Gastroesophageal sphincter (tissue), 4 donors: Measurements from ENCODE around the gene CNR1. TPM values are rescaled to one million over a fixed set of nuclear protein-coding genes. Genes with fewer than 3 reads are reported as not detected.

ENCODE experiments used
- ATAC-seq: fragments of 150-250 bp; one replicate; pipeline ENCODE4 v1.9.1; 2016; ENCODE audit warnings: mild to moderate bottlenecking, moderate library complexity
- H3K27ac ChIP-seq, 4 donors: fragments of 200-600 bp; sonication (generic) in 3 of 4; 1 replicate in 3 of 4; 2 replicates in 1 of 4; pipeline ENCODE4 v1.5.1; 2016 to 2019
- H3K27me3 ChIP-seq: fragments of 200-600 bp; sonication (generic); one replicate; pipeline ENCODE4 v1.5.1; 2019
- H3K36me3 ChIP-seq, 2 donors: fragments of 200-600 bp; sonication (generic); one replicate each; pipeline ENCODE4 v1.5.1; 2019; ENCODE audit warnings: control low read depth in 1 of 2
- H3K4me1 ChIP-seq, 3 donors: fragments of 200-600 bp; sonication (generic); 1 replicate in 2 of 3; 2 replicates in 1 of 3; pipeline ENCODE4 v1.5.1; 2016 to 2019; ENCODE audit warnings: control low read depth in 2 of 3
- H3K4me3 ChIP-seq, 2 donors: fragments of 200-600 bp; sonication (generic); one replicate each; pipeline ENCODE4 v1.5.1; 2019; ENCODE audit warnings: mild to moderate bottlenecking in 1 of 2, moderate library complexity in 1 of 2
- H3K9me3 ChIP-seq, 3 donors: fragments of 200-600 bp; sonication (generic); one replicate each; pipeline ENCODE4 v1.5.1; 2017 to 2019; ENCODE audit warnings: control low read depth in 2 of 3
- EP300 ChIP-seq: sonication (generic); formaldehyde crosslinking; IDR thresholded peaks from one replicate; pipeline ENCODE4 v1.6.1; 2017; ENCODE audit warnings: antibody characterized with exemption, mild to moderate bottlenecking
- POLR2A ChIP-seq, 2 donors: fragments of 450-650 bp; IDR thresholded peaks; one replicate each; pipeline ENCODE4 v1.6.1; 2017; ENCODE audit warnings: antibody characterized with exemption in 2 of 2, mild to moderate bottlenecking in 2 of 2, moderate library complexity in 1 of 2
- POLR2AphosphoS5 ChIP-seq: sonication (generic); formaldehyde crosslinking; IDR thresholded peaks from one replicate; pipeline ENCODE4 v1.6.1; 2017; ENCODE audit warnings: antibody characterized with exemption
- WGBS, 2 donors: methylation state at CpG; one replicate each; pipeline ENCODE4 v1.1.5; 2018; ENCODE audit warnings: low coverage in 1 of 2; 5-methylcytosine and 5-hydroxymethylcytosine counted together
- total RNA-seq, 4 donors: library from RNA; depleted of rRNA; stranded (reverse); fragments of >200 nt; gene quantifications; one replicate each; pipeline ENCODE4 v1.1.0, GENCODE V29; 2016
- TF ChIP-seq, protein P1 (sequence below), 4 experiments: fragments of 200-600 bp in 2 of 4; fragments of 450-650 bp in 2 of 4; sonication (generic) in 1 of 4; IDR thresholded peaks; one replicate each; pipeline ENCODE4 v1.5.1; 2017 to 2019; ENCODE audit warnings: antibody characterized with exemption in 4 of 4, mild to moderate bottlenecking in 2 of 4, moderate library complexity in 2 of 4

The CNR1 gene
- total RNA-seq, 4 donors from 2014 or later: 8.3 to 27.1 (median 11.8) TPM

DNA sequence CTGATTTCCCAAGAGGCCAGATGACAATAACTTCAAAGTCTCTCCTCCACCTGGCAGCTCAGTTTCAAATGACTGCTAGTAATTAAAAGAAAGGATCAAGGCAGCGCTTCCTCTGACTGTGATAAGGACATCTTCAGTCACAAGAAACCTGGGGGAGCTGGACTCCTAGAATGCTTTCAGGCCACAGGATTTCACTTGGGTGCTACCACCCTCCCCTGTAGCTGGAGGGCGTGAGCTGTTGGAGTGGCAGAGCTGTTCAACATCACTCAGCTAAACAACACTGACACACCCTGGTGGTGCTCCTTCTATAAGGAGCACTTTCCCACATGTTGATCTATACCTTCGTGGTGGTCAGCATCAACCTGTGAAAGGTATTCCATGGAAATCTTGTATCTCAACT lies 2.2 kb upstream of the CNR1 start:
- H3K36me3 ChIP-seq: no peaks in the 10 kb centered on the region
- TF ChIP-seq POLR2AphosphoS5: no peak
- no peak for TF ChIP-seq EP300
- TF ChIP-seq, protein P1, sequence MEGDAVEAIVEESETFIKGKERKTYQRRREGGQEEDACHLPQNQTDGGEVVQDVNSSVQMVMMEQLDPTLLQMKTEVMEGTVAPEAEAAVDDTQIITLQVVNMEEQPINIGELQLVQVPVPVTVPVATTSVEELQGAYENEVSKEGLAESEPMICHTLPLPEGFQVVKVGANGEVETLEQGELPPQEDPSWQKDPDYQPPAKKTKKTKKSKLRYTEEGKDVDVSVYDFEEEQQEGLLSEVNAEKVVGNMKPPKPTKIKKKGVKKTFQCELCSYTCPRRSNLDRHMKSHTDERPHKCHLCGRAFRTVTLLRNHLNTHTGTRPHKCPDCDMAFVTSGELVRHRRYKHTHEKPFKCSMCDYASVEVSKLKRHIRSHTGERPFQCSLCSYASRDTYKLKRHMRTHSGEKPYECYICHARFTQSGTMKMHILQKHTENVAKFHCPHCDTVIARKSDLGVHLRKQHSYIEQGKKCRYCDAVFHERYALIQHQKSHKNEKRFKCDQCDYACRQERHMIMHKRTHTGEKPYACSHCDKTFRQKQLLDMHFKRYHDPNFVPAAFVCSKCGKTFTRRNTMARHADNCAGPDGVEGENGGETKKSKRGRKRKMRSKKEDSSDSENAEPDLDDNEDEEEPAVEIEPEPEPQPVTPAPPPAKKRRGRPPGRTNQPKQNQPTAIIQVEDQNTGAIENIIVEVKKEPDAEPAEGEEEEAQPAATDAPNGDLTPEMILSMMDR (IDR thresholded peaks at IDR 0.05): no peak
- TF ChIP-seq POLR2A (IDR thresholded peaks at IDR 0.05): no peak

DNA sequence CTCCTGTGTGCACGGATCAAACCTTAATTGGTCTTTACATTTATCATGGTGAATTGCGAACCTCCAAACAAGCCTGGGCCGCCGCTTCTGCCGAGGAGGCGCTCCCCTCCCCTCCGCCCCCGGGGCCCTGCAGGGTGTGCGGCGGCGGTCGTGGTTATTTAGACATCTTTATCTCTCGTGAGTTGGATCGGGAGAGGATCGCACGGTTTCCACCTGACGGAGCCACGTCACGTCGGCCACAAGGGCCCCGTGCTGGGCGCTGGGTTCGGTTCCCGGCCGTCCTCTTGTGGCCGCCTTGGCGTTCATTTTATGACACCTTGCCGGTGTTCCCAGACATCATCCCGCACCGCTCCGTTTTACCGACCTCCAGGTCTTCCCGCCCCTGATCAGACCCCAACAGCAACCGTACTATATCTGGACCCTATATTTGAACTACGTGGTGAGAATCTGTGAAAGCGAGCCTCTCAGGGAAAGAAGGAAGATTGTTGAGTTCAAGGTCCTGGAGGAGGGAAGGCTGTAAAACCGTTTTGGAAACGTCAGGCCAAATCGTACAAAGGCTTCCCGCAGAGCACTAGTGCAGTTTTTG lies 1.3 kb upstream of the CNR1 start:
- H3K27me3 ChIP-seq: peaks cover 62% of the 10 kb centered on the region
- H3K4me1 ChIP-seq: peaks cover 0 to 25% (median 4%) of the 10 kb centered on the region in 3 donors
- H3K9me3 ChIP-seq: no peaks in the 10 kb centered on the region
- TF ChIP-seq EP300 (no peak), POLR2AphosphoS5 (no peak), POLR2A (IDR thresholded peaks at IDR 0.05) (no peak)
- TF ChIP-seq, protein P1 (IDR thresholded peaks at IDR 0.05): no peak
- no peak for ATAC-seq
- H3K4me3 ChIP-seq: peak overlapping the region; percentile 19 to 61
- no peaks in the 10 kb centered on the region for H3K36me3 ChIP-seq
- WGBS, 2 donors: 10 to 48% methylated on average over 2 to 5 of the region's 40 CpGs
- H3K27ac ChIP-seq: peak overlapping the region in 2 of 4 donors; percentile 7 to 69

More for the DNA sequence above, 2.2 kb upstream of the CNR1 start:
- Histone ChIP-seq H3K9me3 (no peaks in the 10 kb centered on the region), H3K4me3 (no peak overlapping the region), H3K27me3 (peaks cover 53% of the 10 kb centered on the region), H3K4me1 (peaks cover 0 to 25% (median 4%) of the 10 kb centered on the region in 3 donors), H3K27ac (no peak overlapping the region)
- ATAC-seq: no peak
- WGBS, 2 donors: 84 to 100% methylated on average over 2 of the region's 3 CpGs

DNA sequence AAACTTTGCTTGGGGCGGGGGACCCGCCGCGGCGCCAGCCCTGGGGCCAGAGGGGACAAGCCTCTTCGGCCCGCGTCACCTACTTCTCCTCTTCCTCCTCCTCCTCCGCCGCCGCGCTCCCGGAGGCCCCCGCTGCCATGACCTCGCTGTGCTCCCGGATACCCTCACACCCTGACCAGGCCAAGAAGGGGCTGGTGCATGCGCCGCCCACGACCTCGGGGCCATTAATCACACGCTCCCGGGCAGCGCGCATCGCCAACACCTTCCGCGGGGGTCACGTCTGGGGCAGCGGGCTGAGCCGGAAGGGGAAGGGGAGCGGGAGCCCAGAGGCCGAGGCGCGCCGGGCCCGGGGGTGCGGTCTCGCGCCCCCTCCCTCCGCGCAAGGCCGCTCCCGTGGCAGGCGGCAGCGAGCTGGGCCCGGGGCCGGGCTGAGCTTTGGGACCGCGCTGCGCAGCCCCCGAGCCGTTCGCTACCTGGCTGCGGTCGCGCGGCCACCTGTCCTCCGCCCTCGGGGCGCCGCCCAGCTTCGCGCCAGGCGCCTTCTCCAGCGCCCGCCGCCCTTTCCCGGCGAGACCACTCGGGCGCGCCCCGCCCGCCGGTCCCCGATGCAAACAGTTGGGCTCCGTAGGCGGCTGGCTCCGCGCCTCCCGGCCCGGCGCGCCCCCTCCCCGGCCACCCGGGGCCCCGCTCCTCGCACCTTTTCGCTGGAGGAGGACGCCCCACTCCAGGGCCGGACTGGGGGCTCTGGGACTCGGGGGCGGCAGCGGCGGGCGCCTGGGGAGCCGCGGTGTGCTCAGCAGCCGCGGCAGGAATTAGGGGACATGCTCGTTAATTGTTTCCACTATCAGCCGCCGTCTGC lies 575 bp upstream of the CNR1 start:
- H3K4me1 ChIP-seq: peaks cover 0 to 25% (median 4%) of the 10 kb centered on the region in 3 donors
- peaks cover 69% of the 10 kb centered on the region for H3K27me3 ChIP-seq
- TF ChIP-seq, protein P1 (IDR thresholded peaks at IDR 0.05): no peak
- TF ChIP-seq EP300 (no peak), POLR2A (IDR thresholded peaks at IDR 0.05) (no peak), POLR2AphosphoS5 (no peak)
- ATAC-seq: peak; percentile 13
- H3K36me3 ChIP-seq: no peaks in the 10 kb centered on the region
- H3K9me3 ChIP-seq: no peaks in the 10 kb centered on the region
- WGBS, 2 donors: no CpG with 5 or more reads among the region's 103 CpGs
- H3K4me3 ChIP-seq: peak overlapping the region; percentile 19 to 61
- peak overlapping the region in 3 of 4 donors; percentile 7 to 69 (median 38) for H3K27ac ChIP-seq

DNA sequence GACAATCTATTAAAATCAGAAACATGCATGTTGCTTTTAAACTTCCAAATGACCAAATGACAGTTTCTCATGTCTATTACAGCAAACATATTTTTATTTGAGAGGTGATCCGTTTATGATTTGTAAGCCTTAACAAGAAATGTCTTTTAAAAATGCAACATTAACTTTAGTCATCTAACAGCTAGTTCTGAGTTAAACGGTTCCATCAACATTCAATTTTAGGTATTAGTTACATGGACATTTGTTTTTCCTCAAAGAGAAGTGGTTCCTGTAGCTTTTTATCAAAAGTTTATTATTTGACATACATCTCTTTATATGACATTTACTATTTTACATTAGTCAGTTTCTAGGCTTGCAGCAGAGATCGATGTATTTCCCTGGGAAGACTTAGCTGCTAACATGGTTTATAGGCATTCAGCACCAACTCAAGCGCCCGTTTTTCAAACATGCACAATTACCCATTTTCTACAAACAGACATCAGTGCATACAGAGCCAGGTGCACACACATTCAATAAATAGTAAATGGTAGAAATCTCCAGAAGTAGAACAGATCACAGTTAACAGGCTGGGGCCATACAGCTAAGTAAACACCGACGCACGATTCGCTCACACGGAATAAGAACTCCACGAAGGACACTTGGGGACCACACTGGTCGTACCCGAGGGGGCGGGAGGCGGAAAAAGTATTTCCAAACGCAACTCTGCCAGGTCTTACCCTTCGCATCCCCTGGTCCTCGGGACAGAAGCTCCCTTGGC lies 882 bp downstream of the CNR1 start:
- Histone ChIP-seq H3K9me3 (no peaks in the 10 kb centered on the region), H3K36me3 (no peaks in the 10 kb centered on the region), H3K4me1 (peaks cover 0 to 25% (median 4%) of the 10 kb centered on the region in 3 donors), H3K27me3 (peaks cover 84% of the 10 kb centered on the region), H3K27ac (peak overlapping the region in 3 of 4 donors; percentile 7 to 69 (median 38)), H3K4me3 (peak overlapping the region; percentile 19 to 61)
- TF ChIP-seq EP300: no peak
- 8 to 9% methylated on average over 12 to 17 of the region's 18 CpGs for WGBS, 2 donors
- ATAC-seq: no peak

DNA sequence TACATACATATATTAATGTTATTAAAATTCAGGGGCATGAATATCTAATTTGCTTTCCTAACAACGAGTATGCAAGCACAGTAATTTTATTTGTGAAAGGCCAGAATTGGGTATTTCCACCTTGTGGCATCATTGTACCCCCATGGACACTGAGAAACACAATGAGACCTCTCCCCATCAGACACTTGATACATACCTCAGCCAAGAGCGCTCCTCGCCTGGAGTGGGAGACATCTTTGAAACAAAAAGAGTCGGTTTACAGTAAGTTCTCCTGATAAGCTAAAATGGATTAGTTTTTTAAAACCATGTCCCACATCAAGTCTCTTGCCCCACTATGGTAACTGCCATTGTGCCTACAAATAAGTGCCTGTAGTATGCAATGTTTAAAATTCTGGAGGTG lies 2.1 kb downstream of the CNR1 start:
- peak overlapping the region in 1 of 2 donors; percentile 61 for H3K4me3 ChIP-seq
- no peak overlapping the region for H3K27ac ChIP-seq

More for the DNA sequence above, 2.1 kb downstream of the CNR1 start:
- Histone ChIP-seq H3K36me3 (no peaks in the 10 kb centered on the region), H3K27me3 (peaks cover 88% of the 10 kb centered on the region), H3K4me1 (peaks cover 0 to 25% (median 4%) of the 10 kb centered on the region in 3 donors), H3K9me3 (no peaks in the 10 kb centered on the region)
- TF ChIP-seq POLR2AphosphoS5 (no peak), POLR2A (IDR thresholded peaks at IDR 0.05) (no peak), EP300 (no peak)
- TF ChIP-seq, protein P1 (IDR thresholded peaks at IDR 0.05): no peak
- 53 to 81% methylated on average over 2 to 4 of the region's 4 CpGs for WGBS, 2 donors
- no peak for ATAC-seq
